Mucosa of descending colon (tissue), 3 donors: ENCODE measurements around the gene SLC35F2. TPM values are rescaled to one million over a fixed set of nuclear protein-coding genes. Genes with fewer than 3 reads are reported as not detected.

ENCODE experiments used
- ATAC-seq: fragments of 200-7000 bp; cut with Tn5 transposase; one replicate; pipeline ENCODE4 v1.9.1; 2020; ENCODE audit warnings: mild to moderate bottlenecking, moderate library complexity
- DNase-seq, 3 donors: peaks; one replicate each; pipeline ENCODE4 v3.0.0-alpha.2; 2020
- H3K36me3 ChIP-seq: fragments of 200-600 bp; one replicate; pipeline ENCODE4 v1.8.0; 2021; ENCODE audit warnings: low read depth, mild to moderate bottlenecking
- H3K4me1 ChIP-seq: fragments of 200-600 bp; one replicate; pipeline ENCODE4 v1.8.0; 2021; ENCODE audit warnings: low read depth, mild to moderate bottlenecking
- H3K4me3 ChIP-seq: fragments of 200-600 bp; one replicate; pipeline ENCODE4 v1.8.0; 2021; ENCODE audit warnings: mild to moderate bottlenecking
- H3K9me3 ChIP-seq: fragments of 200-600 bp; one replicate; pipeline ENCODE4 v1.8.0; 2021; ENCODE audit warnings: mild to moderate bottlenecking
- CTCF ChIP-seq: fragments of 200-600 bp; IDR thresholded peaks from one replicate; pipeline ENCODE4 v1.8.0; 2022; ENCODE audit warnings: antibody characterized with exemption, mild to moderate bottlenecking
- intact Hi-C, 2 donors: fragments of 100-400 bp; cut with DNase I in 1 of 2; cut with micrococcal nuclease in 1 of 2; formaldehyde crosslinking; loops; one replicate each; pipeline versions ENCODE4 v1.11.0 to v1.11.1; 2022; cut with DNase I, micrococcal nuclease
- total RNA-seq, 3 donors: library from RNA; stranded (reverse); fragmentation: NEBNext Ultra II Directional in 2 of 3; extraction: Animal tissue kit (Norgen Biotek cat#: 25700) in 2 of 3; gene quantifications; one replicate each; pipeline versions ENCODE4 v1.2.1 to v1.2.4, GENCODE V29; 2021 to 2023
- donor health status: DM: no; HTN: no; CAD: no; lungs with moderate emphysema.
- donor health status: DM: no; HTN: no; CAD: no.
- donor health status: DM: no; HTN: yes; CAD: no.

SLC35F2 gene
- total RNA-seq, 3 donors from 2014 or later = 13.2 to 32.7 (median 31.6) TPM

DNA sequence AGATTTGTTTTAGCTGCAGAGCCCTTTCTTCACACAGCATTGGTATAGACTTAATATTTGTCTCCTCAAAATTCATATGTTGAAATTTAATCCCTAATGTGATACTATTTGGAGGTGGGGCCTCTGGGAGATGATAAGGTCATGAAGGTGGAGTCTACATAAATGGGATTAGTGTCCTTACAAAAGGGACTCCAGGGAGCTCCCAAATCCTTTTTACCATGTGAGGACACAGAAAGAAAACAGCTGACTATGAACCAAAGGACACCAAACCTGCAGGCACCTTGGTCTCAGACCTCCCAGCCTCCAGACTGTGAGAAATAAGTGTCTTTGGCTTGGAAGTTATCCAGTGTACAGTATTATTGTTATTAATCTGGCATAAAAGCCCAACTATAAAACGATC is 10.2 kb downstream of the SLC35F2 start:
- Histone ChIP-seq H3K4me1 (peaks cover 12% of the 10 kb centered on the region), H3K9me3 (no peaks in the 10 kb centered on the region), H3K36me3 (no peaks in the 10 kb centered on the region), H3K4me3 (no peak overlapping the region)
- ATAC-seq = no peak
- intact Hi-C loops = no loop called here
- no peak for DNase-seq
- no peak for TF ChIP-seq CTCF

- Histone ChIP-seq H3K9me3 (no peaks in the 10 kb centered on the region), H3K4me3 (no peak overlapping the region), H3K36me3 (no peaks in the 10 kb centered on the region), H3K4me1 (peaks cover 8% of the 10 kb centered on the region)
- DNase-seq (no peak), ATAC-seq (no peak)
- no peak for TF ChIP-seq CTCF
- intact Hi-C loops = no loop called here
Measured at GRCh38 chr11:107847184-107847583, 11.4 kb downstream of the SLC35F2 start.

GRCh38 chr11:107844041-107844440 is 14.5 kb downstream of the SLC35F2 start:
- intact Hi-C loops = no loop called here
- DNase-seq (no peak), ATAC-seq (no peak)
- H3K36me3 ChIP-seq = no peaks in the 10 kb centered on the region
- no peak overlapping the region for H3K4me3 ChIP-seq
- H3K9me3 ChIP-seq = no peaks in the 10 kb centered on the region
- H3K4me1 ChIP-seq = peaks cover 24% of the 10 kb centered on the region
- TF ChIP-seq CTCF = no peak

- intact Hi-C loops = no loop called here
Measured at GRCh38 chr11:107842412-107843100, 16.0 kb downstream of the SLC35F2 start.

DNA sequence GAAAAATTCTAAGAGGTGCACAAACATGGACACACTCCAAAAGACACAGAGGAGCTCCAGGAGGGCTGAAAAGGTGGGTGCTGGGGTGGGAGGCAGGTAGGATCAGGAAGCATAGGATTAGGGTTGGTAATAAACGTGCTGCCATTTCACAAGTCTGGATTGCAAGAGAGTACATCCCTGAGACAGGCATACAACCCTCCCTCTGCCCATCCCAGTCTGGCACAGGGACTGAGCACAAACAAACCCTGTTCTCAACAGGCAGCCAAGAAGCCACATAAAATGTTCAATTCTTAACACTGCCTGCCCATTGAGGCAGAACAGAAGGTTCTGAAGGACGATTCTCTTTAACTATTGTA is 18.5 kb downstream of the SLC35F2 start:
- intact Hi-C loops = no loop called here
- no peak overlapping the region for H3K4me3 ChIP-seq
- no peak for TF ChIP-seq CTCF
- no peak for DNase-seq
- ATAC-seq = peak; percentile 72
- no peaks in the 10 kb centered on the region for H3K9me3 ChIP-seq
- peaks cover 31% of the 10 kb centered on the region for H3K4me1 ChIP-seq
- H3K36me3 ChIP-seq = no peaks in the 10 kb centered on the region

More at GRCh38 chr11:107842412-107843100, 16.0 kb downstream of the SLC35F2 start:
- ATAC-seq = no peak
- no peaks in the 10 kb centered on the region for H3K36me3 ChIP-seq
- no peak for TF ChIP-seq CTCF
- H3K9me3 ChIP-seq = no peaks in the 10 kb centered on the region
- peaks cover 25% of the 10 kb centered on the region for H3K4me1 ChIP-seq
- DNase-seq = no peak
- H3K4me3 ChIP-seq = no peak overlapping the region

DNA sequence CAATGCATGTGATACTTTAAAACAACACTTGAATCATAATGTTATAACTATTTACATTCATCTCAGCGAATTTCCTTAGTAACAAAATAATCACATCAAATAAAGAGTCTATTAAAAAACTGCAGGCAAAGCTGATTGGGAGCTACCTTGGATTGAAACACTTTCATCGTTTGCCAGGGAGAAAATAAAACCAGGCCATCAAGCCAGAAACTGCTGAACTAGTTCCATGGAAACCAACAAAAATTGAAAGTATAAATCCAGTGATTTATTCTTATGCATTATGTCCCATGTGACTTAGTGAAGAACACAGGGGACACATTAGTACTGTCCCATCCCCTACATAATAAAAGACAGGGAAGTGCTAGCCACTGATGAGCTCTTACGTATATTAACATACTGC is 21.7 kb downstream of the SLC35F2 start:
- DNase-seq (no peak), ATAC-seq (peak; percentile 35)
- no peak for TF ChIP-seq CTCF
- H3K4me3 ChIP-seq = no peak overlapping the region
- intact Hi-C loops = no loop called here
- H3K36me3 ChIP-seq = no peaks in the 10 kb centered on the region
- H3K9me3 ChIP-seq = no peaks in the 10 kb centered on the region
- H3K4me1 ChIP-seq = peaks cover 30% of the 10 kb centered on the region
